ENCODE data around the gene TTC27.

DNA sequence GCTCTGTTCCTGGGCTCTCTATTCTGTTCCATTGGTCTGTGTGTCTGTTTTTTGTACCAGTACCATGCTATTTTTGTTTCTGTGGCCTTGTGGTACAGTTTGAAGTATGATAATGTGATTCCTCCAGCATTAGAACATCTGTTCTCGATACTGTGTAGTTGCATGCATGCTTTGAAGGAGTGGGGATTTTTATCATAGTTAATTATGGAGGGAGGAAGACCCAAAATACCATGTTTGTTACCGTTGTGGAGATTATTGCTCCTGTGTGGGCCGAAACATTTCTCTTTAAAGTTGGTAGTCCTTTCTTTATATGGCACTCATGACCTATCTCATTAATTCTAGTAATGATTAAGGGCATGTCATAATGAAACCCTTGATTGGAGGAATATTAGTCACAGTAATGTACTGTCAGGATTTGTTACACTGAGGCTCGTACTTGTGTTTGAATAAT is 87.6 kb downstream of the TTC27 start:
- no peak for TF ChIP-seq CTCF (conservative IDR thresholded peaks at IDR 0.05; ENCODE audit: low read length)
- TF ChIP-seq EZH2phosphoT487 (IDR thresholded peaks at IDR 0.05; ENCODE audit: borderline replicate concordance, low read depth, low read length) = no peak

Measured in OCI-LY7 (cell line).